ENCODE data around the gene AGFG2.

AGFG2 gene

DNA sequence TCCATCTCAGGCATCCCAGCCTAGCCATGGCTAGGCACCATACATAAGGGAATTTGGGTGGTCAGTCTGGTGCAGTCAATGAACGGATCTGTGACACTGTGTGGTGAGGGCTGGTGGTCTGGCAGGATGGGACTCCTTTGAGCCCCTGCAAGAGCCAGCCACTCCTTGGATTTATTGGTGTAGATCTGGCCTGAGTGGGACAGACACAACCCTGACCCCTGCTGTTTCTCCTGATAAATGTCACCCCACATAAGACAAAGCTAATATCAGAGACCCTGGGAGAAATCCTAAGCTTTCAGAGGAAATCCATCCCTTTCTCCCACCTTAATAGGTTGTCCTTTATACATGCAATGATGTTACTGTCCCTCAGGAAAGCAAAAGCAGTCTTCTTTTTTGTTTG lies 49.4 kb downstream of the AGFG2 start:
- DNase-seq = peak; percentile 9

DNA sequence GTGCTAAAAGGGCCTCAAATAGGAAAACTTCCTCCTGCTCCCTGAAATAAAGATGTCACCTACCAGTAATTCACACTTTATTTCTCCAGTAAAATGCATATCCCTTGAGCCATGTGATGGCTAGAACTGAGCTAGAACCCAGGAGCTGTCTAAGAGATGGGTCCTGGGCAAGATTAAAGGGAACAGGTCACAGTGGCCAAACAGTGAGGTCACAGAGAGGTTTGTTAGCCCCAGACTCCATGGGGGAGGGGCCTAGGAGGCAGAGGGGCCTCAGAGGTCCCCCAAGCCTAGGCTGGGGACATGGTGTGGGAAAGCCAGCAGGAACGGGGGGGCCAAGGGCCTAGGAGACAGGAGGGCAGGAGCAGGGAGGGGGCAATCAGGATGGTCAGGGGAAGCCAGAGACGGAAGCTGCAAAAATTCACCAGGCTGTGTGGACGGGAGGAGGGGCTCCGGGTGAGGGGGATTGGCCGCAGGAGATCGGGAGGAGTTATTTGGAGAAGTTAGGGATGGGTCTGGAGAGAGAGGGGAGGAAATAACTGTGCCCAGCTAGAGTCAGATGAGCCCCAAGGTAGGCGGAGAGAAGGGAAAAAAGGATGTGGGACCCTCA lies 50.4 kb downstream of the AGFG2 start:
- no peak for DNase-seq

DNA sequence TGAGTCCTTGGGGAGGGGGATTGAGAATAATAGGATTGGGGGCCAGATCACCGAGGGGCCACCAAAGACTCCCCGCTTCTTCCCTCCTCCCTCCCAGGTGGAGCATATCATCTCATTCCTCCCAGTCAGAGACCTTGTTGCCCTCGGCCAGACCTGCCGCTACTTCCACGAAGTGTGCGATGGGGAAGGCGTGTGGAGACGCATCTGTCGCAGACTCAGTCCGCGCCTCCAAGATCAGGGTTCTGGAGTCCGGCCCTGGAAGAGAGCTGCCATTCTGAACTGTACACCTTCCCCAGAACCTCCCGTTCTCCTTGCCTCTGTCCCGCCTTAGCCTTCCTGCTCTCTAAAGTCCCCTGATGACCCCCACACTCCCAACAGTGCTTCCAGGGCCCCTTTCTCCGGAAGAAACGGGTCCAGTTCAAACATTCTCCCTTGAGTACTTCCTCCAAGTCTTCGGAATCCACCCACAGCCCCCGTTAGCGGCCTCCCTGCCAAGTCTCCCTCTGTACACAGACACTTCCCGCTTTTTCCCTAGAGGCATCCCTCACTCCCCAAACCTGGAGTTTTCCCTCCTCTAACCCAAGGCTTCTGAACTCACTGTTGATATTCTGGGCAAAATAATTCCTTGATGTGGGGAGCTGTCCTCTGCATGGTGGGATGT lies 51.2 kb downstream of the AGFG2 start:
- no peak for DNase-seq

DNA sequence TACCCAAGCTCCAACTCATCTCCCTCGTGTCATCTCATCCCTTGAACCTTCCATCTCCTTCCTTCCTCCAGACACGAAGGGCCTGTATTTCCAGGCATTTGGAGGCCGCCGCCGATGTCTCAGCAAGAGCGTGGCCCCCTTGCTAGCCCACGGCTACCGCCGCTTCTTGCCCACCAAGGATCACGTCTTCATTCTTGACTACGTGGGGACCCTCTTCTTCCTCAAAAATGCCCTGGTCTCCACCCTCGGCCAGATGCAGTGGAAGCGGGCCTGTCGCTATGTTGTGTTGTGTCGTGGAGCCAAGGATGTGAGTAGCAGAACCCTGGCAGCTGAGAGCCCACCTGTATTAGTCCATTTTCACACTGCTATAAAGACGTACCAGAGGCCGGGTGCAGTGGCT lies 52.6 kb downstream of the AGFG2 start:
- no peak for DNase-seq

DNA sequence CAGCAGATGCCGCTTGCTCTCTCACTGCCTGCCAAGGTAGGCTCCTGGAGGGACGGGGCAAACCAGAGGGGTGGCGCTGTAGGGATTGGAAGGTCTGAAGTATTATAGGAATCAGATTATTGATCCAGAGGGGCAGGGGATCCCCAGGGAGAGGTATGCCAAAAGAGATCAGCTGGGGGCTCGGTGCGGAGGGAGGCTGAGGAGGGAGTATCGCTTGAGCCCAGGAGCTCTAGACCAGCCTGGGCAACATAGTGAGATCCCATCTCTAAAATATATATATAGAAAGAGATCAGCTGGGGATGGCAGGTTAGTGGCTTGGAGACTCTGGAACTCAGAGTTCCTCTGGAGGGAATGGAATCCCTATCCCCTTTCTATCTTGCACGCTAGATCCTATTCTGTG lies 56.2 kb downstream of the AGFG2 start:
- DNase-seq = no peak

DNA sequence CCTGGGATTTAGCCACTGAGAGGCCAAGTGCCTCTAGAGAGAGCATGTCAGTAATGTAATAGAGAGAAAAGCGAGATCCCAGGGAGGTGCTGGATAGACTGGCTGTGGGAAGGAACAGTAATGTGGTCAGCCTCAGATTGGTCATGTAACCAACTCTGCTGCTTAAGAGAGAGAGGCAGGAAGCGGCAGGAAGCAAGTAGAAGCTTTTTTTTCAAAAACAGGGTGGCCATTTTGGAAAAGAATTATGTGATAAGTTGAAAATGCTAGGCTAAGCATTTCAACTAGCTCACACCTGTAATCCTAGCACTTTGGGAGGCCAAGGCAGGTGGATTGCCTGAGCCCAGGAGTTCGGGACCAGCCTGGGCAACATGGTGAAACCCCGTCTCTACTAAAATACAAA lies 59.4 kb downstream of the AGFG2 start:
- no peak for DNase-seq

DNA sequence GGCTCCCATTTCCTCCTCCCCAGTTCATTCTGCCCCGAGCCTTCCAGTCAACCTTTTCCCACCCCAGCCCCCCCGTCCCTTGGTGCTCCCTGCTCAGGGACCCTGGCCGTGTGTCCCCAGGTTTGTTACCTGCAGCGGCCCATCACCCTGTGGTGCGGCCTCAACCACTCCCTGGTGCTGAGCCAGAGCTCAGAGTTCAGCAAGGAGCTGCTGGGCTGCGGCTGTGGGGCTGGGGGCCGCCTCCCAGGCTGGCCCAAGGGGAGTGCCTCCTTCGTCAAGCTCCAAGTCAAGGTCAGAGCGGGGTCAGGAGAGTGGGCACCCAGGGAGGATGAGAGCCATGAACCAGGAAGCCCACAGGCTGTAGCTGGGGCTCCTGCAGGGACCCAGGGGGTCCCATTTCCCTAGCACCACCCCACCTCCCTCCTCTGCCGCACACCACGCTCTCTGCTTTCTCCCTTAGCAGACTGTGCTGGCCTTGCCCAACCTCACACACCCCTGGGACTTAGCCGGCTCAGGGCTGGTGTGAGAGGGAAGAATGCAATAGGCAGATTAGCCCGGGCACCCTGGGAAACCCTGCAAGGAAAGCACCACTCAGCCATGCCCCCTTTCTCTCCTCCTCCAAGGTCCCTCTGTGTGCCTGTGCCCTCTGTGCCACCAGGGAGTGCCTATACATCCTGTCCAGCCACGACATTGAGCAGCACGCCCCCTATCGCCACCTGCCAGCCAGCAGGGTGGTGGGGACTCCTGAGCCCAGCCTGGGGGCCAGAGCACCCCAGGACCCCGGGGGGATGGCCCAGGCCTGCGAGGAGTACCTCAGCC lies 61.1 kb downstream of the AGFG2 start:
- DNase-seq = no peak

DNA sequence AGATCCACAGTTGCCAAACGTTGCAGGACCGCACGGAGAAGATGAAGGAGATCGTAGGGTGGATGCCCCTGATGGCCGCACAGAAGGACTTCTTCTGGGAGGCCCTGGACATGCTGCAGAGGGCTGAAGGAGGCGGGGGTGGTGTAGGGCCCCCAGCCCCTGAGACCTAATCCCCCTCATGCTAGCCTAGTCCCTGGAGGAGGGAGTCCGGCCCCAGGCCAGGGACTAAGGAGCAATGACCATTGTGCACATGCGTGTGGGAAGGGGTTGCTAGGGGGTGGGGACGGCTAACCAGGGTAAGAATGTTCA lies 61.7 kb downstream of the AGFG2 start:
- DNase-seq = no peak

DNA sequence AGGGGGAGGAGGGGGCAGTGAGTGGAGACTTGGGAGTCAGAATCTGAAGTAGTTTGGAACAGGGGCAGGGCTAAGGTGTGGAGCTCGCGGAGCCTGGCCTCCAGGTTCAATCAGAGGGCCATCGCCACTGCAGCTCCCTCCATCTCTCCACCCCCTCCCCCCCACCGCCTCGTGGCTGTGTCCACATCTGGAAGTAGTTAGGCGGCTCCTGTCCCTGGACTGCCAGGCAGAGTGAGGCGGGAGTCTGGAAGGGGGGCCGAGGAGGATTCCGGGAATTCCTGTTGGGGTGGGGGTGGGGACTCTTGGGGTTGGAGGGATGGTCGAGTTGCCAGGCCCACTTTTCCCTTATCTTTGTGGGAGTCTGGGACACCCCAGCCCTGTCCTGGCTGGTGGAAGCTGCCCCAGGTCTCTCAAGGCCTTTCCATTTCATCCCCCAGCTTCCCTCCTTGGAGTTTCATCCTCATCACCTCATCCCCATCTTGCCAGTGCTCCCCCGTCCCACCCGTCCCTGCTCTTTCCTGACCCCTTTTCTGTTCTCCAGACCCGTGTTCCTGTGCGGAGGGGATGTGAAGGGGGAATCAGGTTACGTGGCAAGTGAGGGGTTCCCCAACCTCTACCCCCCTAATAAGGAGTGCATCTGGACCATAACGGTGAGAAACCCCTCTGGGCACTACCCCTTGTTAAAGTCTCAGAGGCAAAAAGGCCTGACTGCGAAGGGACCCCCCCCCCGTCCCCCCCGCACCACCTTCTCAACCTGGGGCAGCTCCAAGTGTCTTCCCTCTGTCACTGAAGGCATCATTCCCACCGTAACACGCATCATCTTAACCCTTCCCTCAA lies 64.1 kb downstream of the AGFG2 start:
- DNase-seq = peak; percentile 52

DNA sequence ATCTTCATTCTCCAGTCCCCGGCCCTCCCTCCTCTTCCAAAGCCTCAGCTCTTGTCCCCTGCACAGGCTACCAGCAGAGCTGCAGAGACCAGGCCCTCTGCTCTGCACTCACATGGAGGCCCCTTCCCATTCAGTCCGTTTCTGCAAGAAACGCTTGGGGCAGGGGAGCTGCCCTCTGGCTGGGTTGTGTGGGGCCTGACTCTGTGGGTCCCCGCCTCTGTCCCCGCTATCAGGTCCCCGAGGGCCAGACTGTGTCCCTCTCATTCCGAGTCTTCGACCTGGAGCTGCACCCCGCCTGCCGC lies 64.7 kb downstream of the AGFG2 start:
- DNase-seq = peak; percentile 49

DNA sequence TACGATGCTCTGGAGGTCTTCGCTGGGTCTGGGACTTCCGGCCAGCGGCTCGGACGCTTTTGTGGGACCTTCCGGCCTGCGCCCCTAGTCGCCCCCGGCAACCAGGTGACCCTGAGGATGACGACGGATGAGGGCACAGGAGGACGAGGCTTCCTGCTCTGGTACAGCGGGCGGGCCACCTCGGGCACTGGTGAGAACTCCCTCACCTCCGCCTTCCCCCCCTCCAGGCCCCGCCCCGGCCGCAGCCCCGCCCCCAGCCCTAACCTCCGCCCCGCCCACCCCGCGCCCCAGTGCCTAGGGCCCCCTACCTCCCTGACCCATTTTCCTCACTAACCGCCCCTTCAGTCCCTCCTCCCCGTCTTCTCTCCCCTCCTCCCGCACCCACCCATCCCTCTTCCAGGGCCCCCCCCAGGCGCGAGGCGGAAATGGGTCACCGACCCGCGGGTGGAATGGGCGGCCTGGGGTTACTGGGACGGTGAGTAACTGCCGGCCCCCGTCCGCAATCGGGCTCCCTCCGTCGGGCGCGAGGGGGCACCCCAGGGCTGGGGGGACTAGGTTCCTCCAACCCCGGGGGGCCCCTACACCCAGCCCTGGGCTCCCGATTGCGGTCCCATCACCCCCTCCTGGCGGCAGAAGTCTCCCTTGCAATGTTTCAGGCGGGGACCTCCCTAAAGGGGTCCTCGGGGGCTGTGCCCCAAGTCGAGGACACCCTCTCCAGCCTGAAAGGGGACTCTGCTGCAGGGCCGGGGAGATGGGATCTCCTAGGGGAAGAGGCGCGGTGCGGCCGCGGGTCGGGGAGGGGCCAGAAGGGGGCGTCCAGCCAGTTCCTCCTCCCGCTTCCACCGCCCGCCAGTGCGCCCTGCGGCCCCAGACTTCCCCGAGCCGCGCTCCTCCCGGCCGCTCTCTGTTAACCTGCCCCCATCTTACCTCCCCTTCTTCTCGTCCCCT lies 65.3 kb downstream of the AGFG2 start:
- peak; percentile 75 for DNase-seq

DNA sequence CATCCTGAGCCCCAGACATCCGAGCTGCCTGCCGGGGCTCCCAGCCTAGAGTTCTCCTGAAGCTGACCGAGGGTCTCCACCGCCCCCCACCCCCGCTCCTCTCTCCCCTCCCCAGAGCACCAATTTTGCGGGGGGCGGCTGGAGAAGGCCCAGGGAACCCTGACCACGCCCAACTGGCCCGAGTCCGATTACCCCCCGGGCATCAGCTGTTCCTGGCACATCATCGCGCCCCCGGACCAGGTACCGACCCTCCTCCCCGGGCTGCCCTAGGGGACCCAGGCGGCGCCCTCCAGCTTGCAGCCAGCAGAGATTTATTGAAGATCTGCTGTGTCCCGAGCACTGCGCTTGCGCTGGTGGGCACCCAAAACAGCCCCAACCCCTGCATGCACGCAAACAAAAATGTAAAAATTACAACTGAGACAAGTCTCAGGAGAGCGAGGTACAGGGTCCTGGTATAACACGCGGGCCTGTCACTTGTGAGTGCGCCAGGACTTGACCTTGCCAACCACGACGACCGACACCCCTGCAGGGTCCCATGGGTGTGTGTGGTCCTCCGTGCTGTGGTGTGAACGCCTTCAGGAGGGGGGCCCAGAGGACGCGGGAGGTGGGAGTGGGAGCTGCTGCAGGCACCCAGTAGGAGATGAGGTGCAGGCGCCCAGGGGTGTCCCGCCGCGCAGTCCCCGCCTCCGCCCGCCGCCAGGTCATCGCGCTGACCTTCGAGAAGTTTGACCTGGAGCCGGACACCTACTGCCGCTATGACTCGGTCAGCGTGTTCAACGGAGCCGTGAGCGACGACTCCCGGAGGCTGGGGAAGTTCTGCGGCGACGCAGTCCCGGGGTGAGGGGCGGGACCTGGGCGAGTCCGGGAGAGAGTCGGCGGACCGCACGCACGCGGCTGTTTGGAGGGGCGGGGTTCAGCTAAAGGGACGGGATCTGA lies 66.2 kb downstream of the AGFG2 start:
- DNase-seq = peak; percentile 34

DNA sequence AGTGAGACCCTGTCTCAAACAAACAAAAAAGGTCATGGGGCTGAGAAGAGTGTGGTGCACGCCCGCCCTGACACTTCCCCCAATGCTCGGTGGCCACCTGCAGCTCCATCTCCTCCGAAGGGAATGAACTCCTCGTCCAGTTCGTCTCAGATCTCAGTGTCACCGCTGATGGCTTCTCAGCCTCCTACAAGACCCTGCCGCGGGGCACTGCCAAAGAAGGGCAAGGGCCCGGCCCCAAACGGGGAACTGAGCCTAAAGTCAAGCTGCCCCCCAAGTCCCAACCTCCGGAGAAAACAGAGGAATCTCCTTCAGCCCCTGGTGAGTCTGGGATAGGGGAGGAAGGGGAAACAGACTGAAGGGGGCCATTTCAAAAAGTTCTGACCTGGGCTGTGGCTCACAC lies 67.3 kb downstream of the AGFG2 start:
- no peak for DNase-seq

DNA sequence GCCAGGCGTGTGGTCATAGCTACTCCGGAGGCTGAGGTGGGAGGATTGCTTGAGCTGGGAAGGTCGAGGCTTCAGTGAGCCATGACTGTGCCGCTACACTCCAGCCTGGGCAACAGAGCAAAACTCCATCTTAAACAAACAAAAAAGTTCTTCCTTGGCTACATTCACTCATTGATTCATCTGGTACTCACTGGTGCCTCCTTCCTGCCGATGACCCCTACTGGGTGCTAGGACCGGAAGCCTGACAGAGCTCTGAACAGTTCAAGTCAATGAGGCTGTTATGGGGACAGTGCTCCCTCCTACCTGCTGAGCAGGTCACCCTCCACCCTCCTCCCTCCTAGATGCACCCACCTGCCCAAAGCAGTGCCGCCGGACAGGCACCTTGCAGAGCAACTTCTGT lies 68.1 kb downstream of the AGFG2 start:
- no peak for DNase-seq

DNA sequence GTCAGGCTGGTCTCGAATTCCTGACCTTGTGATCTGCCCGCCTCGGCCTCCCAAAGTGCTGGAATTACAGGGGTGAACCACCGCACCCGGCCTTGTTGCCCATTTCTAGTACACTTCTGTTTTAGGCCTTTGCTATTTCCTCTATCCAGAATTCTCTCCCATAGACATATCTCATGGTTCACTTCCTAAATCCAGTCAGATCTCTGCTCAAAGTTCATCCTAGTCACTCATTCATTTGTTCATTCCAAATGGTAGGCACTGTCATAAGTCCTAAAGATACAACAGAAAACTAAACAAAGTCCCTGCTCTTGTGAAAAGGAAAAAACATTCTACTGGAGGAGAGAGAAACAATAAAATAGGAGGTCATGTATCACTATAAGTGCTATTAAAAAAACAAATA lies 71.0 kb downstream of the AGFG2 start:
- DNase-seq = no peak

DNA sequence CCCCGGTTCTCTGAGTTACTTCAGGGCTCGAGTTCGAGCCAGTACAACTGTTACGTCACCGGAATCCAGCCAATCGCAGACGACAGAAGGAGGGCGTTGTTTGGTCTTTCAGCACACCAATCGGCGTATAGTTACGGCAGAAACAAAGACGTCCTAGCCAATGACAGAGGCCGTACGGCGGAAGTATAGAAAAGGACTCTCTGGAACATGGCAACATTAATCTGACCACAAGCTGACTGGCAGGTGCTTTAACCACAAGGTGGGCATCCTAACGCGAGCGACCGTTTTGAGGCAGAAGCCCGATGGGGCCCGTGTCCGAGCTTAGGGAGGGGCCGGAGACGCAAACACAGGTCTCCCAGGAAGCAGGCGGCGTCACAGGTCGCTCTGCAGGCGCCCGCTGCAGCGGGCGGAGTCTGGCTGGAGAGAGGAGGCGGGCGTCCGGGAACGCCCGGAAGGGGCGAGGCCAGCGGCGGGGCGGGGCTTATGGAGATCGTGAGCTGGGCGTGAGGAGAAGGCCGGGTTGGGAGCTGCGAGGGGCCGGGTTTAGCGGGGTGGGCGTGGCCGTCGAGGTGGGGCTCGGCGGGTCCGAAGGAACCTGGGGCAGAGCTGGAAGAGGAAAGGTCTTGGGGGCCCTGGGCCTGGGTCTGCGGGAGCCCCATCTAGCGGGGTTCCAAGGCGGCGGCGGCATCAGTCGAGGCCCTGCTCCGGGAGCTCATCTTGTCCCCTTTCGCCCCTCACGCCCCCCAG lies 73.2 kb downstream of the AGFG2 start, which contains the start of gene MOSPD3:
Gene MOSPD3 (plus strand): TSS at position 558 of the 747 bp plus-strand sequence. CDS start 252 bp downstream, outside the sequence.
- DNase-seq = peak; percentile 99

DNA sequence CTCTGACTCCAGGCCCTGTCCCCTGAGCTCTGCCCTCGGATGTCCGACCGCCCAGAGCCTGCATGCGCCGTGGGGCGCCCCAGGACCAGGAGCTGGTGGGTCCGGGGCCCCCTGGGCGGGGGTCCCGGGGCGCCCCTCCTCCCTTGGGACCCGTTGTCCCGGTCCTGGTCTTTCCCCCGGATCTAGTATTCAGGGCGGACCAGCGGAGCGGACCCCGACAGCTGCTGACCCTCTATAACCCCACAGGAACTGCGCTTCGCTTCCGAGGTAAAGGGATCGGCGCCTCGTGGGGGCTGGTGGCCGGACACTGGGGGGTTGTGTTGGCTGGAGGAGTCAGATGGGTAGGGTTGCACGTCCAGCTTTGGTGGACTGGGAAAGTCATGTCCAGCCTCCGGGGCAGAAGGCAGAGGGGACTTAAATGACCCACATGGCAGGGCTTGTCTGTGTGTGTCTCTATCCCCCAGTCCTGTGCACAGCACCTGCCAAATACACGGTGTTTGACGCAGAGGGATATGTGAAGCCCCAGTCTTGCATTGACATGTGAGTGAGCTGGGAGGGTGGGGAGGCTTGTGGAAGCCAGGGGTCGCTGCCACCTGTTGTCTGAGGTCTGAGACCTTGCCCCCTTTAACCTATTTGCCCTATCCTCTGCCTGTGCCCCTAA lies 73.9 kb downstream of the AGFG2 start:
- DNase-seq = no peak

DNA sequence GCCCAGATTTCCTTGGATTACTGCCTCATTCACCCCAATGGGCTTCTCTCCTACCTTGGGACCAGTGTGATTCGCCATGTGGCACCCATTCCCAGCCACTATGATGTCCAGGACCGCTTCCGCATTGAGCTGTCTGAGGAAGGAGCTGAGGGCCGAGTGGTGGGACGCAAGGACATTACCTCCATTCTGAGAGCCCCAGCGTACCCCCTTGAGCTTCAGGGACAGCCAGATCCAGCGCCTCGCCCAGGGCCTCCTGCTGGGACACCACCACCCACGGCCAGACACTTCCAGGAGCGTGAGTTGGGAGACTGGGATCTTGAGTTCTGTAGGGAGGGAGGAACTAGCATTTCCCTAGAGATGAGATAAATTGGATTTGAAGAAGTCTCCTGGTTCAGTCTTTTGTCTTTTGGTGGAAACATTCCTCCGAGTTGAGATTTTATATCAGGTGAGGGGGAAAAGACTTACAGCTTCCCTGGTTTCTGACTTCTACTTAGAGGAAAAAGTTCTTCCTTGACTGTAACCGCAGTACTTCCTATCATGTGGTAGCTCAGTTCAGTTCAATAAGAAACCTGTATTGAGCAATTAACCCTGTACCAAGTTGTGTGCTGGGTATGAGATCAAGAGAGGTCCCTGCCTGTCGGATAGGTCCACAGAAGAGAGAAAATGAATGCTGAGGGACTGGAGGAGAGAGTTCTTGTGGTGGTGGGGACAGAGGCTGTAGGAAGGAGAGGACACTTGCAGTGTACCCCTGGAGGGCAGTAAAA lies 74.6 kb downstream of the AGFG2 start:
- DNase-seq = no peak

DNA sequence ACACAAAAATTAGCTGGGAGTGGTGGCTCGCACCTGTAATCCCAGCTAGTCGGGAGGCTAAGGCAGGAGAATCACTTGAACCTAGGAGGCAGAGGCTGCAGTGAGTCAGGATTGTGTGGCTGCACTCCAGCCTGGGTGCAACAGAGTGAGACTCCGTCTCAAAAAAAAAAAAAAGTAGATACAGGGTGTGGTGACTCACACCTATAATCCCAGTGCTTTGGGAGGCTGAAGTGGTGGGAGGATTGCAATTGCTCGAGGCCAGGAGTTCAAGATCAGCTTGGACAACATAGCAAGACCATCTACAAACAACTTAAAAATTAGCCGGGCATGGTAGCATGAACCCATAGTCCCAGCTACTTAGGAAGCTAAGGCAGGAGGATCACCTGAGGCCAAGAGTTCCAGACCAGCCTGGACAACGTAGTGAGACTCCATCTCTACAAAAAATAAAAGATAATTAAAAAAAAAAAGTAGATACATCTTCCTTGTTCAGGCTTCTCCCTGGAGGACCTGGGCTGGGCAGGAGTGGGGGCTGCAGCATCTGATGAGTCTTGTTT lies 75.4 kb downstream of the AGFG2 start:
- DNase-seq = no peak
